Activated T-helper 1 cell treated with Interleukin-2 at 50 U/mL for 16 hours (primary cell): ENCODE data around the gene FLYWCH1.

ENCODE experiments used
- DNase-seq: peaks from one replicate; pipeline ENCODE4 v3.0.0-alpha.2; 2020; ENCODE audit warnings: low read depth

The FLYWCH1 gene

GRCh38 chr16:2968738-2969544 is 57.2 kb downstream of the FLYWCH1 start, which contains the start of gene PAQR4:
PAQR4 (plus strand) TSS chr16:2969348; CDS start chr16:2969675, 327 bp downstream.
- DNase-seq = peak; percentile 60

GRCh38 chr16:2969545-2970521 is 58.1 kb downstream of the FLYWCH1 start:
- peak; percentile 48 for DNase-seq

- DNase-seq = no peak
These were observed 58.8 kb downstream of the FLYWCH1 start for GRCh38 chr16:2970563-2970962.

GRCh38 chr16:2971134-2971984 is 59.6 kb downstream of the FLYWCH1 start:
- no peak for DNase-seq

- DNase-seq = no peak
These were observed 60.5 kb downstream of the FLYWCH1 start for GRCh38 chr16:2971985-2972784.

GRCh38 chr16:2973093-2973492 is 61.4 kb downstream of the FLYWCH1 start:
- DNase-seq = no peak

- no peak for DNase-seq
These were observed 62.0 kb downstream of the FLYWCH1 start for GRCh38 chr16:2973605-2974318.

GRCh38 chr16:2974319-2975056 is 62.8 kb downstream of the FLYWCH1 start:
- no peak for DNase-seq

- no peak for DNase-seq
These were observed 63.5 kb downstream of the FLYWCH1 start for GRCh38 chr16:2975161-2975795.

- no peak for DNase-seq
These were observed 64.5 kb downstream of the FLYWCH1 start for GRCh38 chr16:2976201-2976600.

- no peak for DNase-seq
These were observed 64.9 kb downstream of the FLYWCH1 start for GRCh38 chr16:2976673-2977072.

GRCh38 chr16:2977440-2977839 is 65.7 kb downstream of the FLYWCH1 start:
- no peak for DNase-seq

GRCh38 chr16:2979669-2980226 is 68.0 kb downstream of the FLYWCH1 start:
- no peak for DNase-seq

GRCh38 chr16:2980227-2981176 is 68.8 kb downstream of the FLYWCH1 start, which contains the start of gene PKMYT1:
PKMYT1 (minus strand) TSS chr16:2980446; CDS start chr16:2979657, 789 bp downstream.
- DNase-seq = peak; percentile 95

GRCh38 chr16:2981177-2981898 is 69.6 kb downstream of the FLYWCH1 start:
- DNase-seq = no peak

- DNase-seq = no peak
These were observed 70.1 kb downstream of the FLYWCH1 start for GRCh38 chr16:2981899-2982250.

- DNase-seq = no peak
These were observed 70.7 kb downstream of the FLYWCH1 start for GRCh38 chr16:2982402-2982801.
